Tibial artery (tissue), 4 donors: Measurements from ENCODE around the gene M1AP.
A peak's percentile ranks its signal among the peaks of the same experiment; 100 is the strongest.

ENCODE experiments used
- DNase-seq, 2 donors: peaks; one replicate each; pipeline ENCODE4 v3.0.0-alpha.2; 2019
- H3K27ac ChIP-seq, 2 donors: fragments of 200-600 bp; sonication (generic) in 1 of 2; 1 replicate in 1 of 2; 2 replicates in 1 of 2; pipeline ENCODE4 v1.5.1; 2018 to 2019; ENCODE audit warnings: mild to moderate bottlenecking in 1 of 2
- H3K27me3 ChIP-seq, 2 donors: fragments of 200-600 bp; sonication (generic) in 1 of 2; one replicate each; pipeline versions ENCODE4 v1.5.1 to v1.6.0; 2016 to 2019
- H3K36me3 ChIP-seq, 3 donors: fragments of 200-600 bp; sonication (generic) in 2 of 3; one replicate each; pipeline ENCODE4 v1.5.1; 2016 to 2019; ENCODE audit warnings: mild to moderate bottlenecking in 2 of 3
- H3K4me1 ChIP-seq, 4 donors: fragments of 200-600 bp; sonication (generic) in 2 of 4; 1 replicate in 3 of 4; 2 replicates in 1 of 4; pipeline ENCODE4 v1.5.1; 2016 to 2019
- H3K4me3 ChIP-seq, 2 donors: fragments of 200-600 bp; sonication (generic) in 1 of 2; 1 replicate in 1 of 2; 2 replicates in 1 of 2; pipeline ENCODE4 v1.5.1; 2018 to 2019; ENCODE audit warnings: mild to moderate bottlenecking in 2 of 2
- H3K9me3 ChIP-seq, 3 donors: fragments of 200-600 bp; sonication (generic) in 1 of 3; one replicate each; pipeline ENCODE4 v1.5.1; 2016 to 2019
- CTCF ChIP-seq, 2 experiments: fragments of 200-600 bp in 1 of 2; fragments of 450-650 bp in 1 of 2; IDR thresholded peaks; one replicate each; pipeline ENCODE4 v1.5.1; 2017 to 2019; ENCODE audit warnings: antibody characterized with exemption in 2 of 2, mild to moderate bottlenecking in 1 of 2, moderate library complexity in 1 of 2
- intact Hi-C: fragments of 100-400 bp; cut with DNase I; formaldehyde crosslinking; loops from one replicate; pipeline ENCODE4 v1.15.0; 2023; ENCODE audit warnings: low total_unique reads

M1AP gene

GRCh38 chr2:74515981-74516633 is 132.0 kb downstream of the M1AP start:
- H3K27me3 ChIP-seq: peaks cover 20 to 99% of the 10 kb centered on the region in 2 donors
- intact Hi-C loops: no loop called here

GRCh38 chr2:74515271-74515980 is 132.7 kb downstream of the M1AP start:
- Histone ChIP-seq H3K4me1 (peaks cover 0 to 31% (median 28%) of the 10 kb centered on the region in 4 donors), H3K27me3 (peaks cover 20 to 100% of the 10 kb centered on the region in 2 donors), H3K36me3 (no peaks in the 10 kb centered on the region), H3K9me3 (no peaks in the 10 kb centered on the region), H3K4me3 (peak overlapping the region; percentile 17 to 41), H3K27ac (no peak overlapping the region)
- DNase-seq: no peak
- intact Hi-C loops: no loop called here
- TF ChIP-seq CTCF (IDR thresholded peaks at IDR 0.05): no peak

More at GRCh38 chr2:74515981-74516633, 132.0 kb downstream of the M1AP start:
- Histone ChIP-seq H3K4me3 (peak overlapping the region; percentile 17 to 41), H3K27ac (no peak overlapping the region), H3K9me3 (no peaks in the 10 kb centered on the region), H3K36me3 (no peaks in the 10 kb centered on the region), H3K4me1 (peaks cover 0 to 31% (median 28%) of the 10 kb centered on the region in 4 donors)
- no peak for TF ChIP-seq CTCF (IDR thresholded peaks at IDR 0.05)
- DNase-seq: peak; percentile 51 to 67

GRCh38 chr2:74514368-74515270 is 133.5 kb downstream of the M1AP start, which contains the start of gene TLX2:
TSS of gene TLX2 (plus strand) at chr2:74514450. CDS start at chr2:74514807, 357 bp downstream.
- Histone ChIP-seq H3K4me1 (peaks cover 0 to 31% (median 28%) of the 10 kb centered on the region in 4 donors), H3K36me3 (no peaks in the 10 kb centered on the region), H3K4me3 (peak within 1 kb of the TSS in 1 of 2 donors; percentile 19), H3K27me3 (peaks cover 20 to 100% of the 10 kb centered on the region in 2 donors), H3K27ac (no peak within 1 kb of the TSS), H3K9me3 (no peaks in the 10 kb centered on the region)
- intact Hi-C loops: no loop called here
- no peak for DNase-seq
- TF ChIP-seq CTCF (IDR thresholded peaks at IDR 0.05): no peak

GRCh38 chr2:74513605-74514367 is 134.3 kb downstream of the M1AP start:
- H3K27me3 ChIP-seq: peaks cover 20 to 91% of the 10 kb centered on the region in 2 donors
- no peak for DNase-seq
- intact Hi-C loops: no loop called here
- peaks cover 0 to 31% (median 28%) of the 10 kb centered on the region in 4 donors for H3K4me1 ChIP-seq
- H3K27ac ChIP-seq: no peak overlapping the region
- H3K4me3 ChIP-seq: peak overlapping the region in 1 of 2 donors; percentile 19
- no peaks in the 10 kb centered on the region for H3K36me3 ChIP-seq
- no peaks in the 10 kb centered on the region for H3K9me3 ChIP-seq
- no peak for TF ChIP-seq CTCF (IDR thresholded peaks at IDR 0.05)
